Measurements from ENCODE around the gene POLR2A.

Gene POLR2A

DNA sequence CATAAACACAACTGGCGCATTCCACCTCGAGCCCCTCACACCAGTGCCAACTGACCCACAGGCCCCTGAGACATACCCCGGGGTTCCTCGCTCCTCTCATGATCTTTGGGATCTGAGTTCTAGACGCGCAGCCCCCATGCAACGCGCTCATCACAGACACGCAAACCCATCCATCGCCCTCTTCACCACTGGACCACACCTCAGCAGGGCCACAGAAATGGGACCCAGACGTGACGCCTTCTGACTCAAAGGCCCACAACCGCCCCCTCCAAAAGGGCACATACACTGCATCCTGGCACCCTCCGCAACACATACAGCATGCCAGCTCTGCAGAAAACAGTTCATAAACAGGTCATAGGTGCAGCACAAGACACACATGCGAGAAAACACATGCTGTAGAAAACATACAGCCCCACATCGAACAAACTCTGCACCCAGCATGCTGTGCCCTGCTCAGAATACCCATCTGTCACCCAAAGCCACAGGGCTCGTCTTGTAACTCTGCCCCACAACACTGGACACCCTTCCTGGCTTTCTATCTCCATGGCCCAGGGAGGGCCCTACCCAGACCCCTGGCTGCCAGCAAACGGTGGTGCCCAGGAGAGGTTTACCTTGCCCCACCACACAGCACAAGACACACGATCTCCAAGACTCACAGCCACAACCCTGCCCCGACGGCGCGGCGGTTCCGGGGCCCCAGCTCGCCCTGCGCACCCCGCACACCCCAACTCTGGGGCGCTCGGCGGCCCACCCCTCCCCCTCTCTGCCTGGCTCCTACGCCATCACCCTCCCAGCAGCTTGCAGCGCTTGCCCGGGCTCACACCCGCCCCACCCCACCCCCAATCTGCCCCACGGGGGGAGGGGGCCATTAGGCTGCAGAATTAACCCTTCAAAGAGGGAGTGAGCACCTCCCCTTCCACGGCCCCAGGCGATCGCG lies 5.6 kb upstream of the POLR2A start (continued):
- TF ChIP-seq, protein P1, sequence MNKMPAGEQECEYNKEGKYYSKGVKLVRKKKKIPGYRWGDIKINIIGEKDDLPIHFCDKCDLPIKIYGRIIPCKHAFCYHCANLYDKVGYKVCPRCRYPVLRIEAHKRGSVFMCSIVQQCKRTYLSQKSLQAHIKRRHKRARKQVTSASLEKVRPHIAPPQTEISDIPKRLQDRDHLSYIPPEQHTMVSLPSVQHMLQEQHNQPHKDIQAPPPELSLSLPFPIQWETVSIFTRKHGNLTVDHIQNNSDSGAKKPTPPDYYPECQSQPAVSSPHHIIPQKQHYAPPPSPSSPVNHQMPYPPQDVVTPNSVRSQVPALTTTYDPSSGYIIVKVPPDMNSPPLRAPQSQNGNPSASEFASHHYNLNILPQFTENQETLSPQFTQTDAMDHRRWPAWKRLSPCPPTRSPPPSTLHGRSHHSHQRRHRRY (tag by site-specific recombination; IDR thresholded peaks at IDR 0.05): no peak
- TF ChIP-seq ZFP41 (tag by site-specific recombination; IDR thresholded peaks at IDR 0.05; ENCODE audit: borderline replicate concordance): no peak
- peak; percentile 21; the same call in 1 of the 2 replicates for TF ChIP-seq EGR2 (tag by site-specific recombination; IDR thresholded peaks at IDR 0.05; ENCODE audit: low read depth)
- no peak for TF ChIP-seq ZNF677 (tag by site-specific recombination; IDR thresholded peaks at IDR 0.05)
- TF ChIP-seq ZBTB8A (tag by site-specific recombination; IDR thresholded peaks at IDR 0.05): peak; percentile 66; the same call in 1 of the 2 replicates
- no peak for TF ChIP-seq IKZF3 (tag by site-specific recombination; IDR thresholded peaks at IDR 0.05)
- TF ChIP-seq KLF7 (tag by site-specific recombination; IDR thresholded peaks at IDR 0.05; ENCODE audit: borderline replicate concordance): peak; percentile 51; the same call in 1 of the 2 replicates
- no peak for TF ChIP-seq ZNF223 (tag by site-specific recombination; IDR thresholded peaks at IDR 0.05)
- TF ChIP-seq ZEB2 (tag by site-specific recombination; IDR thresholded peaks at IDR 0.05): 0 out of 2 replicates have a peak, but pooled peaks have one; percentile 31
- no peak for TF ChIP-seq ZNF544 (tag by site-specific recombination; IDR thresholded peaks at IDR 0.05)
- no peak for TF ChIP-seq ZNF19 (tag by site-specific recombination; IDR thresholded peaks at IDR 0.05; ENCODE audit: low read depth)
- no peak for TF ChIP-seq ZNF670 (tag by site-specific recombination; IDR thresholded peaks at IDR 0.05; ENCODE audit: low read depth)
- 0 out of 2 replicates have a peak, but pooled peaks have one; percentile 20 for TF ChIP-seq YY2 (tag by site-specific recombination; IDR thresholded peaks at IDR 0.05)
- no peak for TF ChIP-seq ZNF248 (tag by site-specific recombination; IDR thresholded peaks at IDR 0.05)
- TF ChIP-seq, protein P2, sequence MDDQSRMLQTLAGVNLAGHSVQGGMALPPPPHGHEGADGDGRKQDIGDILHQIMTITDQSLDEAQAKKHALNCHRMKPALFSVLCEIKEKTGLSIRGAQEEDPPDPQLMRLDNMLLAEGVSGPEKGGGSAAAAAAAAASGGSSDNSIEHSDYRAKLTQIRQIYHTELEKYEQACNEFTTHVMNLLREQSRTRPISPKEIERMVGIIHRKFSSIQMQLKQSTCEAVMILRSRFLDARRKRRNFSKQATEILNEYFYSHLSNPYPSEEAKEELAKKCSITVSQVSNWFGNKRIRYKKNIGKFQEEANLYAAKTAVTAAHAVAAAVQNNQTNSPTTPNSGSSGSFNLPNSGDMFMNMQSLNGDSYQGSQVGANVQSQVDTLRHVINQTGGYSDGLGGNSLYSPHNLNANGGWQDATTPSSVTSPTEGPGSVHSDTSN (CRISPR knock-in tag; IDR thresholded peaks at IDR 0.05): no peak
- TF ChIP-seq, protein P3, sequence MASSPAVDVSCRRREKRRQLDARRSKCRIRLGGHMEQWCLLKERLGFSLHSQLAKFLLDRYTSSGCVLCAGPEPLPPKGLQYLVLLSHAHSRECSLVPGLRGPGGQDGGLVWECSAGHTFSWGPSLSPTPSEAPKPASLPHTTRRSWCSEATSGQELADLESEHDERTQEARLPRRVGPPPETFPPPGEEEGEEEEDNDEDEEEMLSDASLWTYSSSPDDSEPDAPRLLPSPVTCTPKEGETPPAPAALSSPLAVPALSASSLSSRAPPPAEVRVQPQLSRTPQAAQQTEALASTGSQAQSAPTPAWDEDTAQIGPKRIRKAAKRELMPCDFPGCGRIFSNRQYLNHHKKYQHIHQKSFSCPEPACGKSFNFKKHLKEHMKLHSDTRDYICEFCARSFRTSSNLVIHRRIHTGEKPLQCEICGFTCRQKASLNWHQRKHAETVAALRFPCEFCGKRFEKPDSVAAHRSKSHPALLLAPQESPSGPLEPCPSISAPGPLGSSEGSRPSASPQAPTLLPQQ (tag by site-specific recombination; IDR thresholded peaks at IDR 0.05): no peak; the same call in 1 of the 2 replicates
- no peak for TF ChIP-seq ZNF660 (tag by site-specific recombination; IDR thresholded peaks at IDR 0.05)
- TF ChIP-seq ZNF843 (tag by site-specific recombination; IDR thresholded peaks at IDR 0.05): no peak
- no peak for TF ChIP-seq SETDB1 (IDR thresholded peaks at IDR 0.05; ENCODE audit: insufficient read length, low read length)
- no peak for TF ChIP-seq ZNF174 (tag by site-specific recombination; IDR thresholded peaks at IDR 0.05)
- TF ChIP-seq ZNF654 (tag by site-specific recombination; IDR thresholded peaks at IDR 0.05; ENCODE audit: low read depth): no peak
- TF ChIP-seq, protein P4, sequence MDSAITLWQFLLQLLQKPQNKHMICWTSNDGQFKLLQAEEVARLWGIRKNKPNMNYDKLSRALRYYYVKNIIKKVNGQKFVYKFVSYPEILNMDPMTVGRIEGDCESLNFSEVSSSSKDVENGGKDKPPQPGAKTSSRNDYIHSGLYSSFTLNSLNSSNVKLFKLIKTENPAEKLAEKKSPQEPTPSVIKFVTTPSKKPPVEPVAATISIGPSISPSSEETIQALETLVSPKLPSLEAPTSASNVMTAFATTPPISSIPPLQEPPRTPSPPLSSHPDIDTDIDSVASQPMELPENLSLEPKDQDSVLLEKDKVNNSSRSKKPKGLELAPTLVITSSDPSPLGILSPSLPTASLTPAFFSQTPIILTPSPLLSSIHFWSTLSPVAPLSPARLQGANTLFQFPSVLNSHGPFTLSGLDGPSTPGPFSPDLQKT (IDR thresholded peaks at IDR 0.05; ENCODE audit: borderline replicate concordance, low read depth, low read length): no peak
- no peak for TF ChIP-seq ZNF146 (tag by site-specific recombination; IDR thresholded peaks at IDR 0.05)
- no peak for TF ChIP-seq ZNF510 (tag by site-specific recombination; IDR thresholded peaks at IDR 0.05; ENCODE audit: insufficient replicate concordance)
- no peak for TF ChIP-seq PRDM1 (tag by site-specific recombination; IDR thresholded peaks at IDR 0.05)
- no peak for TF ChIP-seq KLF10 (tag by site-specific recombination; IDR thresholded peaks at IDR 0.05)
- TF ChIP-seq GLI2 (tag by site-specific recombination; IDR thresholded peaks at IDR 0.05; ENCODE audit: borderline replicate concordance, low read depth): no peak
- no peak for TF ChIP-seq GLI4 (tag by site-specific recombination; IDR thresholded peaks at IDR 0.05)
- TF ChIP-seq, protein P5, sequence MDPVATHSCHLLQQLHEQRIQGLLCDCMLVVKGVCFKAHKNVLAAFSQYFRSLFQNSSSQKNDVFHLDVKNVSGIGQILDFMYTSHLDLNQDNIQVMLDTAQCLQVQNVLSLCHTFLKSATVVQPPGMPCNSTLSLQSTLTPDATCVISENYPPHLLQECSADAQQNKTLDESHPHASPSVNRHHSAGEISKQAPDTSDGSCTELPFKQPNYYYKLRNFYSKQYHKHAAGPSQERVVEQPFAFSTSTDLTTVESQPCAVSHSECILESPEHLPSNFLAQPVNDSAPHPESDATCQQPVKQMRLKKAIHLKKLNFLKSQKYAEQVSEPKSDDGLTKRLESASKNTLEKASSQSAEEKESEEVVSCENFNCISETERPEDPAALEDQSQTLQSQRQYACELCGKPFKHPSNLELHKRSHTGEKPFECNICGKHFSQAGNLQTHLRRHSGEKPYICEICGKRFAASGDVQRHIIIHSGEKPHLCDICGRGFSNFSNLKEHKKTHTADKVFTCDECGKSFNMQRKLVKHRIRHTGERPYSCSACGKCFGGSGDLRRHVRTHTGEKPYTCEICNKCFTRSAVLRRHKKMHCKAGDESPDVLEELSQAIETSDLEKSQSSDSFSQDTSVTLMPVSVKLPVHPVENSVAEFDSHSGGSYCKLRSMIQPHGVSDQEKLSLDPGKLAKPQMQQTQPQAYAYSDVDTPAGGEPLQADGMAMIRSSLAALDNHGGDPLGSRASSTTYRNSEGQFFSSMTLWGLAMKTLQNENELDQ (tag by site-specific recombination; IDR thresholded peaks at IDR 0.05; ENCODE audit: low read depth): no peak
- TF ChIP-seq ZNF76 (tag by site-specific recombination; IDR thresholded peaks at IDR 0.05; ENCODE audit: borderline replicate concordance, low read depth): peak; percentile 33; the same call in 1 of the 2 replicates
- TF ChIP-seq FEZF1 (tag by site-specific recombination; IDR thresholded peaks at IDR 0.05): no peak
- TF ChIP-seq KLF9 (tag by site-specific recombination; IDR thresholded peaks at IDR 0.05; ENCODE audit: low read depth): peak; percentile 58; the same call in 1 of the 2 replicates
- peak; percentile 26; the same call in 1 of the 2 replicates for TF ChIP-seq ZNF335 (tag by site-specific recombination; conservative IDR thresholded peaks at IDR 0.05)

All from HEK293 (cell line).